K562 treated with DMSO at 1 percent for 24 hours (cell line): ENCODE results near the gene MAPK10. TPM values are rescaled to one million over a fixed set of nuclear protein-coding genes. Genes with fewer than 3 reads are reported as not detected.

Source experiments
- total RNA-seq: library from RNA; unstranded; fragments of 300-600 nt; gene quantifications from 2 replicates; pipeline ENCODE4 v1.2.3, GENCODE V29; 2022; ENCODE audit warnings: low read depth; ENCODE audit not compliant: insufficient read depth

The MAPK10 gene
- total RNA-seq, result 0.10 TPM in 1 of 2 replicates, not detected in the other

GRCh38 chr4:86359944-86360478, at the start of gene MAPK10:
Gene MAPK10, minus strand, starts transcription at chr4:86360053.

Other genes starting within 250 kb of the MAPK10 start
- 0.03 TPM in 1 of 2 replicates, not detected in the other for gene PTPN13, start 234.3 kb upstream of the MAPK10 start, total RNA-seq